Aorta (tissue), 5 donors: ENCODE data around the gene ABL2. TPM values are rescaled to one million over a fixed set of nuclear protein-coding genes. Genes with fewer than 3 reads are reported as not detected.

Experiments
- ATAC-seq: fragments of 200-7000 bp; cut with Tn5 transposase; one replicate; pipeline ENCODE4 v1.9.1; 2022; ENCODE audit warnings: moderate library complexity; ENCODE audit not compliant: low FRiP score
- DNase-seq, 2 donors: peaks; one replicate each; pipeline ENCODE4 v3.0.0-alpha.2; 2020
- H3K27ac ChIP-seq, 2 donors: one replicate each; pipeline ENCODE4 v1.5.1; 2013; ENCODE audit warnings: low read length in 2 of 2, mild to moderate bottlenecking in 2 of 2, moderate library complexity in 2 of 2, control low read depth in 1 of 2, inconsistent platforms in 1 of 2, low read depth in 1 of 2
- H3K27me3 ChIP-seq, 2 donors: one replicate each; pipeline ENCODE4 v1.6.1; 2013; ENCODE audit warnings: control low read depth in 1 of 2, low read length in 1 of 2, mild to moderate bottlenecking in 1 of 2, moderate library complexity in 1 of 2; ENCODE audit not compliant: insufficient read depth in 2 of 2, control insufficient read depth in 1 of 2
- H3K36me3 ChIP-seq, 2 donors: one replicate each; pipeline ENCODE4 v1.6.1; 2013; ENCODE audit warnings: control low read depth in 1 of 2, low read length in 1 of 2, mild to moderate bottlenecking in 1 of 2; ENCODE audit not compliant: insufficient read depth in 2 of 2, control insufficient read depth in 1 of 2
- H3K4me1 ChIP-seq, 2 donors: one replicate each; pipeline ENCODE4 v1.6.1; 2013; ENCODE audit warnings: low read length in 2 of 2, control low read depth in 1 of 2, mild to moderate bottlenecking in 1 of 2, moderate library complexity in 1 of 2; ENCODE audit not compliant: insufficient read depth in 2 of 2, control insufficient read depth in 1 of 2
- H3K4me3 ChIP-seq, 2 donors: one replicate each; pipeline ENCODE4 v1.5.1; 2013; ENCODE audit warnings: low read length in 2 of 2, control low read depth in 1 of 2, mild to moderate bottlenecking in 1 of 2
- H3K9me3 ChIP-seq: one replicate; pipeline ENCODE4 v1.6.1; 2013; ENCODE audit warnings: mild to moderate bottlenecking, low read length; ENCODE audit not compliant: control insufficient read depth
- WGBS, 2 donors: extraction: QIAGEN DNeasy Blood & Tissue Kit; methylation state at CpG; one replicate each; pipeline ENCODE4 v1.1.7; 2013; 5-methylcytosine and 5-hydroxymethylcytosine counted together
- intact Hi-C, 2 donors: fragments of 100-400 bp; cut with DNase I; formaldehyde crosslinking; loops; one replicate each; pipeline versions ENCODE4 v1.14.2 to v1.15.0; 2022
- polyA plus RNA-seq, 2 donors: library from polyadenylated mRNA; stranded (reverse); fragments of 200-250 nt; gene quantifications; one replicate each; pipeline ENCODE4 v1.2.3, GENCODE V29; 2013
- total RNA-seq, 2 donors: library from RNA; stranded (reverse); fragmentation: NEBNext Ultra II Directional; extraction: Animal tissue kit (Norgen Biotek cat#: 25700); gene quantifications; one replicate each; pipeline ENCODE4 v1.2.1, GENCODE V29; 2021
- donor health status: healthy with polysubstance abuse.
- donor health status: Bipolar disorder and iron deficiency.
- donor health status: DM: no; HTN: no; CAD: no.
- donor health status: DM: no; HTN: no; CAD: no.
- donor health status: DM: yes; HTN: yes; CAD: no.

Gene ABL2
- total and polyA plus RNA-seq, 4 donors: 2.4 to 58.5 (median 31.2) TPM

GRCh38 chr1:179105393-179105792 is 124.1 kb downstream of the ABL2 start:
- Histone ChIP-seq H3K4me3 (no peak overlapping the region), H3K27me3 (no peaks in the 10 kb centered on the region), H3K4me1 (no peaks in the 10 kb centered on the region), H3K9me3 (no peaks in the 10 kb centered on the region), H3K36me3 (peaks cover 9 to 14% of the 10 kb centered on the region in 2 donors), H3K27ac (no peak overlapping the region)
- no peak for DNase-seq
- 70 to 74% methylated on average over 7 of the region's 7 CpGs for WGBS, 2 donors
- no peak for ATAC-seq
- intact Hi-C loops: no loop called here

DNA sequence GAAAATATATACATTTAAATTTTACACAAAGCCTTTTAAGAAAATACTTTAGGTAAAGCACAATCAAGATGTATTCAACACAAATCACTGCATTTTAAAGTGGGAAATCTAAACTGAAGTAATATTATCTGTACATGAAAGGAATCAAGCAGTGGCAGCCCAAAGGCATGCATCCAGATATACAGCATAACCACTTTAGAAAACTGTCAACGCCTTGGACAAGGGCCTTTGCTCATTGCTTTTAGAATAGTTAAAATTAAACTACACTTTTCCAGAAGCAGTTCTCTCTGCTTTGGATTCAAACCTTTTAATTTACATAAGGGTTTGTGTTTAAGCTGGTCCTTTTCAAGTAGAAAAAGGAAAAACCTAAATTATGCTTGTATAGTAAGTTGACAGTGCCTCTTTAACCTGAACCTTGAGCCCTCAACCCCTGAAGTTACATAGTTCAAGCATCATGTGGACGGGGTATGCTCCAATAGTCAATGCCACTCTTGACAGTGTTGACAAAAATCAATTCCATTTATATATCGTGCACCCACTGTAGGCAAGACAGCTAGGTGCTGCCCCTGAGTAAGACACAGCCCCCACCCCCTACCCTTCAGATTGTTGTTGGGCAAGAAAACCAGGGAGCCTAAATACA is 124.7 kb downstream of the ABL2 start:
- 92 to 94% methylated on average over 3 of the region's 3 CpGs for WGBS, 2 donors

DNA sequence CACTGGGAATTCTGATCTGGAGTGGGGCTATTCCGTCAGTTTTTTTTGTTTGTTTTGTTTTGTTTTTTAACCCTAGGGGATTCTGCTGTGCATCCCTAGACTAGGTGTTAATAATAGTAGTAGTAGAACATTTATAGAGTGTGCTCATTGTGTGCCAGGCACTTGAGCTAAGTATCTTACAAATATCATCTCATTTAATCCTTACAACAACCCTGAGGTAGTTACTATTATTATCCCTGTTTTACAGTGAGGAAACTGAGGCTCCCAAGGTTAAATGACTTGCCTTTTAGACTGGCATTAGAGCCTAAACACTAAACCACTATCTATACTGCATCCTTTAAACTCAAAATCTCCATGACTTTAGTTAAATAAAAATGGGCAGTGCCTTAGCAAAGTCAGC is 125.5 kb downstream of the ABL2 start:
- ATAC-seq (no peak), DNase-seq (no peak)
- intact Hi-C loops: no loop called here
- no peaks in the 10 kb centered on the region for H3K27me3 ChIP-seq
- H3K4me1 ChIP-seq: no peaks in the 10 kb centered on the region
- 92 to 94% methylated on average over 1 of the region's 1 CpG for WGBS, 2 donors
- H3K4me3 ChIP-seq: no peak overlapping the region
- H3K27ac ChIP-seq: no peak overlapping the region
- H3K9me3 ChIP-seq: no peaks in the 10 kb centered on the region
- H3K36me3 ChIP-seq: peaks cover 2 to 11% of the 10 kb centered on the region in 2 donors

More for the DNA sequence above, 124.7 kb downstream of the ABL2 start:
- Histone ChIP-seq H3K27me3 (no peaks in the 10 kb centered on the region), H3K9me3 (no peaks in the 10 kb centered on the region), H3K4me1 (no peaks in the 10 kb centered on the region), H3K27ac (no peak overlapping the region), H3K36me3 (peaks cover 3 to 13% of the 10 kb centered on the region in 2 donors), H3K4me3 (no peak overlapping the region)
- ATAC-seq (no peak), DNase-seq (no peak)
- intact Hi-C loops: no loop called here

- H3K4me1 ChIP-seq: no peaks in the 10 kb centered on the region
- no peak overlapping the region for H3K4me3 ChIP-seq
- no peaks in the 10 kb centered on the region for H3K27me3 ChIP-seq
- H3K9me3 ChIP-seq: no peaks in the 10 kb centered on the region
- H3K36me3 ChIP-seq: peaks cover 2% of the 10 kb centered on the region in 2 donors
- no peak overlapping the region for H3K27ac ChIP-seq
- intact Hi-C loops: no loop called here
- ATAC-seq (no peak), DNase-seq (no peak)
- whole genome bisulfite sequencing, 2 donors: 87 to 89% methylated on average over 4 of the region's 4 CpGs
These were observed 127.9 kb downstream of the ABL2 start for GRCh38 chr1:179101566-179101965.

GRCh38 chr1:179099891-179100290 is 129.6 kb downstream of the ABL2 start:
- no peaks in the 10 kb centered on the region for H3K9me3 ChIP-seq
- H3K27ac ChIP-seq: no peak overlapping the region
- no peak for DNase-seq
- H3K4me1 ChIP-seq: no peaks in the 10 kb centered on the region
- no peaks in the 10 kb centered on the region for H3K27me3 ChIP-seq
- no peak for ATAC-seq
- WGBS, 2 donors: 91 to 96% methylated on average over 4 of the region's 4 CpGs
- peaks cover 3 to 4% of the 10 kb centered on the region in 2 donors for H3K36me3 ChIP-seq
- intact Hi-C loops: no loop called here
- no peak overlapping the region for H3K4me3 ChIP-seq

DNA sequence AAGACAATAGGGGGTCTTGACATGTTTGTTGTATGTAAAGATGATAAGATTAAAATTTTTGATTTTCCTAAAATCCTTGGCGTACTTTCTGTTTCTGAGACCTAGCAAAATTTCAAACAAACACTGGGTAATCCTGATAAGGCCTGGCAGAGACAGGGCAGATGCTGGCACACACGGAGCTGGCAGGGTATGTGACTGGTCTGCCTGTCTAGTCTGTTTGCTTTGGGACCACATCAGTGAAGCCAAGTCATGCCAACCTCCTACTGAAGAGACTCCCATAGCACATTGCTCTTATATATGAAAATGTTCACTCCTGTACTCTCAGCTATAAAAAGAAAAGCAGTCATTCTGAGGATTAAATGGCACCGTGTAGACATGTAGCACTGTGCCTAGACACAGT is 133.6 kb downstream of the ABL2 start:
- Histone ChIP-seq H3K4me3 (no peak overlapping the region), H3K27ac (no peak overlapping the region), H3K4me1 (no peaks in the 10 kb centered on the region), H3K9me3 (no peaks in the 10 kb centered on the region), H3K27me3 (no peaks in the 10 kb centered on the region), H3K36me3 (peaks cover 4 to 9% of the 10 kb centered on the region in 2 donors)
- intact Hi-C loops: no loop called here
- DNase-seq (no peak), ATAC-seq (no peak)
- WGBS, 2 donors: 51 to 55% methylated on average over 3 of the region's 3 CpGs

DNA sequence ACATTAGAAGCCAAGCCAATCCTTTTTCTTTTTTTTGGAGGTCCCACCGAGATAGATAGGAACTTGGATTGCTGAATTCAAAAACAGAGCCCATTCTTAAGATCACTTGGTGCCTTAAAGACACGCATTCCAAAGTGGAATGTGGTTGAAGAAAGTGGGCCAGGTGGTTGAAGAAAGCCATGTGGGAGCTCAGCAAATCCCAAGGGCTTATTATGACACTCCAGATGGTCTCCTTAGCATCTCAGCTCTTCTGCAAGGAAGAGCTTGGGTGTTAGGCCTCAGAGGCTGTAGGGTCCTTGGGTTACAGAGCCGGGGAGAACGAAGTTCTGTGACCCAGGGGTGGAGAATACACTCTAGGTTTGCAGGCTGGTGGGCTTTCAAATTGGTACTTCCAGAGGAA is 134.1 kb downstream of the ABL2 start:
- 70 to 71% methylated on average over 4 of the region's 4 CpGs for WGBS, 2 donors
- H3K4me1 ChIP-seq: no peaks in the 10 kb centered on the region
- ATAC-seq: no peak
- intact Hi-C loops: no loop called here
- no peaks in the 10 kb centered on the region for H3K27me3 ChIP-seq
- H3K4me3 ChIP-seq: no peak overlapping the region
- no peaks in the 10 kb centered on the region for H3K9me3 ChIP-seq
- no peak overlapping the region for H3K27ac ChIP-seq
- DNase-seq: no peak
- peaks cover 4 to 9% of the 10 kb centered on the region in 2 donors for H3K36me3 ChIP-seq

GRCh38 chr1:179094818-179095217 is 134.7 kb downstream of the ABL2 start:
- intact Hi-C loops: loop anchor here in 1 of 2 donors (5.0 kb wide), 1 partner anchor 97 kb away; no protein-coding TSS in a partner anchor

DNA sequence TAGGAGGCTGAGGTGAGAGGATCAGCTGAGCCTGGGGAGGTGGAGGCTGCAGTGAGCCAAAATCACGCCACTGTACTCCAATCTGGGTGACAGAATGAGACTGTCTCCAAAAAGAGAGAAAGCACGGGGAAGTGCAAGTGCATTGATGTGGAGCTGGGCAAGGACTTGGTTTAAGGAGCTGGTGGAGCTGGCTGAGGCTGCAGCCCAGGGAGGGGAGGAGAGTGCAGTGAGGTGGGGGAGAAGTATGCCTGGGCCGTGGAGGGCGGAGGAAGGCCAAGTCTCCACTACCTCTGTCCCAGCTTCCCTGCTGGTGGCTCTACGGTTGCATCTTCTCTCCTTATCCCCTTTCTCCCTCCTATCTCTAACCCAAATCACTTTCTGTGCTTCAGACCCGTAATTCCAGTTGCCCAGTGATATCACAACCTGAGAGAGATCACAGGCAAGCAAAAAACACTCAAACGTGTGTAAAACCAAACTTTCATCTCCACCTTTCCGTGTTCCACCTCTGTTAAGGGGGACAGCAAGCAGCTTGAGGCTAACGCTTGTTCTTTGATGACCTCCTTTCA is 136.5 kb downstream of the ABL2 start:
- intact Hi-C loops: loop anchor here in 1 of 2 donors (5.0 kb wide), 1 partner anchor 99 kb away; no protein-coding TSS in a partner anchor
- H3K36me3 ChIP-seq: peaks cover 4 to 7% of the 10 kb centered on the region in 2 donors
- no peak overlapping the region for H3K27ac ChIP-seq
- no peaks in the 10 kb centered on the region for H3K9me3 ChIP-seq
- no peak overlapping the region for H3K4me3 ChIP-seq
- no peaks in the 10 kb centered on the region for H3K4me1 ChIP-seq
- ATAC-seq (no peak), DNase-seq (no peak)
- no peaks in the 10 kb centered on the region for H3K27me3 ChIP-seq
- WGBS, 2 donors: 83 to 91% methylated on average over 7 to 9 of the region's 9 CpGs

More at GRCh38 chr1:179094818-179095217, 134.7 kb downstream of the ABL2 start:
- DNase-seq (no peak), ATAC-seq (no peak)
- Histone ChIP-seq H3K4me1 (no peaks in the 10 kb centered on the region), H3K27ac (no peak overlapping the region), H3K4me3 (no peak overlapping the region), H3K9me3 (no peaks in the 10 kb centered on the region), H3K36me3 (peaks cover 4 to 7% of the 10 kb centered on the region in 2 donors), H3K27me3 (no peaks in the 10 kb centered on the region)
- 81 to 83% methylated on average over 5 of the region's 5 CpGs for WGBS, 2 donors
